C1 segment of cervical spinal cord (tissue), 14 donors: Measurements from ENCODE around the gene TIMP2.
A peak's percentile ranks its signal among the peaks of the same experiment; 100 is the strongest.
"Not testable (repeated sequence)": the region's sequence is repeated elsewhere in the genome, so short reads cannot be mapped to it uniquely, and the experiment has no call there.

Experiments
- DNase-seq, 14 donors: peaks; one replicate each; lab custom pipeline; 2025; lab: John Stamatoyannopoulos, UW

The TIMP2 gene

DNA sequence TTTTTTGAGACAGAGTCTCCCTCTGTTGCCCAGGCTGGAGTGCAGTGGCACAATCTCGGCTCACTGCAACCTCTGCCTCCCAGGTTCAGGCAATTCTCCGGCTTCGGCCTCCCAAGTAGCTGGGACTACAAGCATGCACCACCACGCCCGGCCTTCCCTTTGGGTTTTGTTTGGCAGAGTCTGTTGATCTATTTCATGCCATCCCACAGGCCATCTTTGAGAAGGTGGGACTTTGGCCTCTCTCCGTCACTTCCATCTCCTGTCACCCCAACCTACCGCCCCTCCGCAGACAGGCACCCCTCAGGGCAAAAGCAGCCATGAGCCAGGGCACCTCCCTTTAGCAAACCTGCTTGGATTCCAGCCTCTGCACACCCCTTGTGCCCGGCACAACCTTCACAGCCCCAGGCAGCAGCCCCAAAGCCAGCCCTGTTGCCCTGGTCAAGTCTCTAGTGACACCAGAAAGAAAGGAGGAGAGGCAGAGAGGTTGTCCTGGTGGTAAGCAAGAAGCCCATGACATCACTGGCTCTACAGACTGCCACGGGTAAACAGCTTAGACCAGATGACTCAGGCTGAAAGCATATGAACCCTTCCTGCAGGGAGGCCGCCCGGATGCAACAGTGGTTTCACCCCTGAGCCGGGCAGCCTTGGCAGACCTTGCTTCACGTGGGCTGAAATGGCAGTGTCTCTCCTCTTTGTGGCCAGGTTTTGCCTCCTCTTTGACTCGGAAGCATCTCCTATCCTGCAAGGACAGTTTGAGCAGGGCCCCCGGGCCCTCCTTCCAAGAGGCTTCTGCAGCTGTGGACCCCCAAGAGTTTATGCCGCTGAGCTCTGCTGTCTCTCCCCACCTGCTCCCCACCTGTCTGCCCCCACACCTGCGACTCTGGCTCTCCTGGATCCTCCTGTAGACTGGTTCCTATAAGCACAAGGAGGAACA, 8.1 kb upstream of the TIMP2 start:
- DNase-seq: peak in 2 of 14 donors; percentile 55

DNA sequence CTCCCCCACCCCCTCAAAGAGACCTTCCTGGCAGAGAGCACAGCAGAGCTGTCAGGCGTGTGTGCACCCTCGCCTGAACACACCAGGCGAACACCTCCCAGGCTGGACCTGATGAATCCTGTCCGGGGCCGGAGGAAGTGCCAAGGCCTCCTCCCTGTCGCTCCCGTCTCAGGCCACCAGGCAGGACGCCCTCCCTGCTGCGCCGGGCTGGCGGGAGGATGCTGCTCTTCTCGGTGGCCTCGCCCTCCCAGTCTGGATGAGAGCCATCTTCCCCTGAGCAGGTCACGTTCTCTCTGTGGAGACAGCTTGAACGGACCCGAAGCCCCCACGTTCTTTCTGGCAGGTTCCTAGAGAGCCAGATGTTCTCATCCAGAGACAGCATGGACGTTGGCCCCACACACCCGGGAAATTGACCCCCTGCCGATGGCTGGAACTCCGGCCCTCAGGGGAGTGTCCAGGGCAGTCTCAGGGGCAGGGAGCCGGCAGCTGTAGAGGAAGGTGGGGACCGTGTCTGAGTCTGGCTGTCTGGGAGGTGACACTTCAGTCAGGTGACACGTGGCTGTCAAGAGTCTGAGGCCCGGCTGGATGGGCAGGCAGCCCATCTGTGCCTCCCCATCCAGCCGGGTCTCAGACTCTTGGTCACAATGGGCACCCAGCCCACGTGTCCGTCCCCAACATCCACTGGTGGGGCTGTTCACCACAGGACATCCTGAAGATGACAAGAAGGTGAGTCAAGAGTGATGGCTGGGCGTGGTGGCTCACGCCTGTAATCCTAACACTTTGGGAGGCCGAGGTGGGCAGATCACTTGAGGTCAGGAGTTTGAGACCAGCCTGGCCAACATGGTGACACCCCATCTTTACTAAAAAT, 5.0 kb upstream of the TIMP2 start:
- no peak for DNase-seq

DNA sequence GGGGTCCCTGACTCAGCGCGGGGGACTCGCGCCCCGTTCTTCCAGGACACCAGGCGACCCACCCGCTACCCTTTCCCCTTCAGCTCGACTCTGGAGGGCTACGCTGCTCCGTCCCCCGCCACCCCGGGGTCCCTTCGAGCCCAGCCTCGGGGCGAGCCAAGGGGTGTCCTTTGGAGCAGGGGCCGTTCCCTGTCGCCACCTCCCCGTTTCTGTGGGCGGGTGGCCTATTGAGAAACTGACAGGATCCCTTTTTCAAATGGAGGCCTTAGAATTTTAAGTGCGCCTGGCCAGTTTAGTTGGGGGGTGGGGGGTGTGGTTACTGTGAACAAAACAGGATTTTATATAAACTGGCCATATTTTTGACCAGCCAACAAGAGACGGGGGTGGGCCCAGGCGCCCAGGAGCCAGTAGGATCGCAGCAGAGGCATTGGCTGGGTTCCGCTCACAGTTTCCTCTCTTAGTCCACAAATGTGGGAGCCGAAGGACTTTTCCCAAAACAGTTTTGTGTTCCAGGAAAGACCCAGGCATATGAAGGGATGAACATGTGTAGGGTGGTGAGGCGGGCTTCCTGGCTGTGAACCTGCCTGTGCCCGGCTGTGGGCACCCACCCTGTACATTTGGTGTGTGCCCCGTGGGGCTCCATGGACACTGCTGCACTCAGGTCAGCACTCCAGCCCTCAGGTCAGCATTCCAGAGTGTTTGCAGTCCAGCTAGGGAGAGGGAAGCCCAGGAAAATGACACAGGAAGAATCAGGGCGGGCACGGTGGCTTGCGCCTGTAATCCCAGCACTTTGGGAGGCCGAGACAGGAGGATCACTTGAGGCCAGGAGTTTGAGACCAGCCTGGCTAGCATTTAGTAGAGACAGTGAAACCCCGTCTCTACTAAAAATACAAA, 722 bp upstream of the TIMP2 start:
- peak in 8 of 14 donors; percentile 30 to 63 (median 54) for DNase-seq

DNA sequence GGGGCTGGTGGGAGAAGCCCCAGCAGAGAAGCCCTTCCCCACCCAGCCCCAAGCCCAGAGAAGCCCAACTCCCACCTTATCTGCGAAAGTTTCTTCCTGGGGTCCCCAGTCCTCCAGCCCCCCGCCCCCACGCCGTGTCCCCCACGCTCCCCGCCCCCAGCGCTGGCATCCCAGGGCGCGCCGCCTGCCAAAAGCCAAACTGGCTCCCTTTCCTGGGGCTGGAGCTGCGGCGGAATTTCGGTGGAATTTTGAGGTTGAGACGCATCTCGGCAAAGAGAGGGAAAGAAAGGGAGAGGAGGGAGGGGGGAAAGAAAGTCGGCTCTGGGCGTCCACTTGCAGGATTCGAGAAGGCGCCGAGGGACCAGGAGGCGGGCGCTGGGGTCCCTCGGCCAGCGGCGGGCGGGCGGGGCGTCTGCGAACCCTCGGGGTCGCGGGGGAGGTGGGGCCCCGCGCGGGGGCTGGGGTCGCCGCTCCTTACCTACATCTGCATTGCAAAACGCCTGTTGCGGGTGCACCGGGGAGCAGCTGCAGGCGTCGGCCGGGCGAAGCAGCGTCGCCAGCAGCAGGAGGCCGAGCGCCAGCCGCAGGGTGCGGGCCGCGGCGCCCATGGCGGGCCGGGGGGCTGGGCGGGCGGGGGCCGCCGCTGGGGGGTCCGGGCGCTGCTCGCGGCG, 571 bp downstream of the TIMP2 start:
- peak in 3 of 14 donors; percentile 41 to 55 (median 43) for DNase-seq

DNA sequence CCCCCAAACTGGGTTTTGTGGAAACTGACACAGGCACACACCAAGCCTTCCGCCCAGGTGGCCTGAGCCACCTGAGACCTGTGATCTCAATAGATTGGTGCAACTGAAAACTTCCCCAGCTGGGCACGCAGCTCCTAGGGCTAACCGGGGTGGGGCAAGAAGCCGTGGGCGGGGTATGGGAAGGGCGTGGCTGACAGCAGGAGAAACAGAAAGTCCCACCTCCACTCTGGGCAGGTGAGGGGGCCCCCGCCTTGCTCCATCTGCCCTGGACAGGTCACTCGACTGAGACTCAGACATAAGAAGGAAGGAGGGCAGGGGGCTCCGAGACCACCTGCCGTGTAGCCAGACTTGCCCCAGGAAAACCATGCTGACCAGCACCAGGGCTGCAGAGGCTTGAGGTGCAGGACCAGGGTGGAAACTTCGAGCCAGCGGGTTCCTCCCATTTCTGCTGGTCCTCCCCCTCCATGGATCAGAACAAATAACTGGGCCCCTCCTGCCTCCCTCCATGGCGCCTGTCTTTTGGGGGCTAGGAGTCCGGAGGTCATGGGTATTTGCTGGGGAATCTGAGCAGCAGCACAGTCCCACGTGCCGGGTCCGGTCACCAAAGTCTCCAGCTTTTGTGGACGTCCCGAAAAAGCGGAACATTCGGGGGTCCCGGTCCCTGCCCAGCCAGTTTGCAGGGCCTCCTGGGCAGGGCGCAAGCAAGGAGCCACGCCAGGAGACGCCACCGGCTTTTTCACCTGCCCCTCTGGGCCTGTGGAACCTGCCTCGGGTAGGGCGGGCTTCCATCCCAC, 1.3 kb downstream of the TIMP2 start:
- peak in 3 of 14 donors; percentile 40 to 56 (median 45) for DNase-seq

DNA sequence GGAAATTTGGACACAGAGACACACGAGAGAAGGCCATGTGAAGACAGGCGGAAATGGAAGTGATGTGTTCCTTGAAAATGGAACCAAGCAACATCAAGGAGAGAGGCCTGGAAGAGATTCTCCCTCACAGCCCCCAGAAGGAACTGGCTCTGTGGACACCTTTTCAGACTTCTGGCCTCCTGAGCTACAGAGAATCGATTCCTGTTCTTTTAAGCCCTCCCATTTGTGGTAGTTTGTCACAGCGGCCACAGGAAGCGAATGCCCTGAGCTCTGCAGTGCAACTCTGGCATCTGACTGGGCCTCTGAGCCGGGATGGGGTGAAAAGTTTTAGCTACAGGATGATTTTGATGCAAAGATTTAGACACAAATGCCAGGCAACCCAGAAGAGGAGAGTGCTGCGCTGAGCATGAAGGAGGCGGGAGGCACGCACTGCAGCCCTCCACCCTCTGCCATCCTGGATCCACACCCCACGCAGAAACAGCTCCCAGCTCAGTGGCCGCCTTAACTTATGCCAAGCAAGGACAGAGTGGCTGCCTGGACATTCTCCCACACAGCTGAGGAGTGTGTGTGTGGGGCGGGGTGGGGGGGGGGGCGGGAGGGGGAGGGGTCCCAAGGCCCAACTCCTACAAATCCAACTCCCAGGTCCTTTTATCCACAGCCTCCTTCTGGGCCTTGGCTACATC, 2.2 kb downstream of the TIMP2 start:
- DNase-seq: peak in 5 of 14 donors; percentile 20 to 50 (median 33)

DNA sequence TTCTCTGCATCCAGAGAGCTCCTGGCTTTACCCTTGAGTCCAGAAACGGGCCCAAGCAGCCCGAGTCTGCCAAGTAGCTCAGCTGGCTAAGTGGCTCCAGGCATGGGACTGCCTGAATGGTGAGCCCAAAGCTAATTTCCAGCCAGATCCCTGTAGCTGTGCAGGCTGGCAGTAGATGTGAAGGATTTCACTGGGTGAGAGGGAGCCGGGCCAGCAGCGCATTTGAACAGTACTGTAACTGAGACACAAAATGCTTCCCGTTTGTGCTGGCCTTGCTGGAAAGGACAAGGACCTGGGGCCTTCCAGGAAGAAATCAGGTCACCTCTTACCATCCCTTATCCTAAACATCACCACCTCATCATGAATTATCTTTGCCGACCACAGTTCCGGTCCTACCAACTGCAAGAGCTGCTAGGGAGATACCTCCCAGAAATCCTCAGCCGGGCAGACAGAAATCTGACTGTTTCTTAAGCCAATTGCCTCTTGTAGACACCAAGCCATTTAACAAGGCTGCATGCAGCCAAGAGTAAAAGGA, 3.7 kb downstream of the TIMP2 start:
- DNase-seq: peak in 12 of 14 donors; percentile 35 to 85 (median 64)

DNA sequence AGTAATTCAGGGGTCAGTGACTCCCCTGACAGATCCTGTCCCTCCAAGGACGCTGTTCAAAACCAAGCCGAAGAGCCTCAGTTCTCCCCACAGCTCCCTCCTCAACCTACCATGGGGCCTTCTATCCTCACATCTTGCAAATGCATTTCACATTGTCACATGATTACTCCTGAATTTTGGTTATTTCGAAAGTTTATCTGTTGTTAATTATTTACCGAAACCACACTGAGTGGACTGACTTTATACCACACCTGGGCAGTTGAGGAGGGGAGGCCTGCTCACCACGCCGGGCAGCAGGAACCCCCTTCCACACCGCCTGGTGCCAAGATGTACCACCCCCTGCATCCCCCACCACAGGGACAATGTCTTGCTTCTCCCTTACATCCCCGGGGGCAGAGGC, 4.7 kb downstream of the TIMP2 start:
- DNase-seq: no peak

DNA sequence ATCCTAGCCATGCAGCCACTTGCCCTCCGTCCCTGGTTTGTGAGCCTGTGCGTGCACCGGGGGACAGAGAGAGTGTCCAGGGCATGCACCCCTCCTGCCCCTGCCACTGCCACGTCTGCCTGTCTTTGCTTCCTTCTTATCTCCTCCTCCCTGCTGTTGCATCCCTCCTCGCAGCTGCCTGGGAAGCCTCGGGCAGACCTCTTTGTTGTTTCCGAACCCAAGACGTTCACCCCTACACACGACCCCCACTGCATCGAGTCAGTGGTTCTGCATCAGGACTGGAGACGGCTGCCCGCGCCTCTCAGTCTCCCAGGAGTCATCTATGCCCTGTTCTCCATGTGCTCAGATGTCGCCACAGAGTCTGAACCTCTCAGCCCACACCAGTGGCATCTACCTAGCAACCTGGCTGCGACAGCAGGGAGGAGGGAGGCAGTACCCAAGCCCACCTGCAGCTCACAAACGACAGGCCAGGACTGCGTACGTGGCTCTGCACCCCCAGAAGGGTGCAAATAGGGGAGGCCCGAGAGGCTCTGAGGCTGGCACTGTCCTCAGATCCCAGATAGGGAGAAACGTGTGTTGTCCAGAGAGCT, 5.2 kb downstream of the TIMP2 start:
- DNase-seq: no peak

DNA sequence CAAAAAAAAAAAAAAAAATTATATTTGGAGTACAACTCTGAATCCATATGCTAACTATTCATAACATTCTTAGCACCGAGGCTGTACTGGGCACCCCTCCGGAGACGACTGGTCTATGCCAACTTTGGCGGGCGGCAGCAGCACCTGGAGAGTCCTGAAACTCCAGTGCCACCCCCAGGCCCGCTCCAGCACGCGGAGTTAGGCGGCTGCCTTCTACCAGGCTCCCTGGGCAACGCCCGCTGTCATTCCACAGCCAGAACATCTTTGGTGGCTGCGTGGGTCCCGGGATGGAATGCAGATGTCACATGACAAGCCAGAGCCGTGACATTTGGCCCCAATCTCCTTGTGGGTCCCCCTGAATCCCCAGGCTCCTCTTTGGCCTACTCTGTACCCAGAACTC, 6.2 kb downstream of the TIMP2 start:
- no peak for DNase-seq

DNA sequence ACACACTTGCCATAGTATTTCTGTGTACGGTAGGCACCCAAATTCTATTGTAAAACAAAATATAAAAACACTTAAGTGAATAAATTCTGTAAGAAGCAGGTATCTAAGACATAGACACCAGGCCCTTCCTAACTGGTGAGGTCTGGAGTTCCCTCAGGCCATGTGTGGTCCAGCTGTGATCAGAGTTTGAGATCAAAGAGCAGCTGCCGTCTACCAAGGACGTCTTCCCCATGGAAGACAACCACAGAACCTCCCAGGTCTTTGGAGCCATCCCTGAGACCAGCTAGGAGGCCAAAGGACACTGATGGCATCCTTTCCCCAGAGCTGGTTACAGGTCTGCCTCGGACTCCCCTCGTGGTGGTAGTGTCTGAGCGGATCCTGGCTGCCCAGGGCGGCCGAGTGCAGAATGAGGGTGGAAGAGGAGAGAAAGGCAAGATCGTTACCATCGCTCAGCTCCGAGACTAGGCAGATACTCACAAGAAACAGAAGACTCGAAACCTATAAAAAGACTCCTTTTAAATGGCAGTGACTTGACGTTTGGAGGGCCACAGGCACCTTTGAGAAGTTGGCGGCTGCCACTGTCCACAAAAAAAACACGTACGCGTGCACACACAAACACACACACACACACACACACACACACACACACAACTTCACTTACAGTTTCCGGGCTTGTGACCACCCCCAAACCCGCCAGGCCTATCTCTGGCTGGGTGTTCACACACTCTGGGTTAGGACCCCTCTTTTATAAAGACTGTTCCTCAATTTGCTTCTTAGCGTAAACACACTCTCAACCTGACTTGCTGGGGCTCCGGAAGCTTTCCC, 7.5 kb downstream of the TIMP2 start:
- no peak for DNase-seq

DNA sequence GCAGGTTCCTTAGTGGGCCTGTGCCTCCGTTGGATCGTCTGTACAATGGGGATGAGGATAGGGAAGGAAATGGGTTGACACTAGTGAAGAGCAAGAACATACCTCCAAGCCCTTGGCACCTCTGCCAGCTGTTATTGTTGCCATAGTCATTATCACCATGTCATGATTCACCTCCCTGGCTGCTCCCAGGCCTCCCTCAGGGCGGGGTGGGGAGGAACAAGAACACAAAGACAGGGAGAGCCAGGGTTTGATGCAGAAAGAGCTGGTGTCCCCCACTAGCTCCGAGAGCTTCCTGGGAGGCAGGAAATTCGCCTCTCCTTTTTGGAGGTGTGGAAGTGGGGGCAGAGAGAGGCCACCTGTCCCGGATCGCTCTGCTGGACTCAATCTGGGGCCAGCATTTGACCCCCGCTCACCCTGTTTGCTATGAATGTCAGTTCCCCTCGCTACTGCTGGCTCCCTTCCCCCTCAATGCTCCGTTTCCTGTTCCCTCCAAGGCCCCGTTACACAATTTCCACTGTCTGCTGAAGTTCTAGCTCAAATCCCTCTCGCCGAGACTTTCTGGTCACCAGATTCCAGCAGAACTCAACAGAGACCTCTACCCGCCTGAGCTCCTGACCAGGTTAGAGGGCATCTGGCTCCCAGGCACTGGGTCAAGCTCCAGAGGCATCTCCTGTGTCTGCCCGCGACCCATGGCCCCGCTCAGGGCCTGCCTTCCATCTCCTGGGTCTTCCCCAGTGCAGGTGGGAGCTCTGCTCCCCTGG, 9.1 kb downstream of the TIMP2 start:
- DNase-seq: peak in 6 of 14 donors; percentile 20 to 51 (median 30)

DNA sequence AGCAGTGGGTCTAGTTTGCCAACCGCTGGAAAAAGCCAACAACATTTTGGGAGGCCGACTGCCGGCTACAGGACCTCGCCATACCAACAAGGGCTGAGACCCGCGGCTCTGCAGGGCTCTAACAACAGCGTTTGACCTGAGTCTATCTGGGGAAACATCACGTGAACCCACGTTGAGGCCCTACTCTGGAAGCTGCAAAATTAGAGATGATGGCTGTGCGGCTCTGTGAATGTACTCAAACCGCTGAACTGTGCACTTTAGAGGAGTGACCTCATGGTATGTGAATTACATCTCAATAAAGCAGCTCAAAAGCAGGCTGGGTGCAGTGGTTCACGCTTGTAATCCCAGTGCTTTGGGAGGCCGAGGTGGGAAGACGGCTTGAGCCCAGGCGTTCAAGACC, 12.1 kb downstream of the TIMP2 start:
- DNase-seq: no peak

DNA sequence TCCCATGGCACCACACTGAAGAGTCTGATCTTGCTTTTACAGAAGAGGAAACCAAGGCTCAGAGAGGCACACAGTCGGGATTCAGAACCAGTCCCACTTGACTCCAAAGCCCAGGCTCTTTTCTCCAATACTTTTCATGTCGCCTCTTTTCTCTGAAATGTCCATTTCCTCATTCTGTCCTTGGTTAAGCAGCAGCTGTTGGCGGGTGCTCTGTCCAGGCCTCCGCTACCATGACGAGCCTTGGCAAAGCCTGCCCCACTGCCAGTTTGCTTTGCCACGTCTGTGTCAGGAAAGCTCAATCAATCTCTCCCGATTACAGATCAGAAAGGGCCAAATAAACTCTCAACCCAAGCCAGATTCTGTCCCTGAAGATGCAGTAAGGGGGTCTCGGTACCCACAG, 13.1 kb downstream of the TIMP2 start:
- peak in 1 of 14 donors; percentile 29 for DNase-seq

DNA sequence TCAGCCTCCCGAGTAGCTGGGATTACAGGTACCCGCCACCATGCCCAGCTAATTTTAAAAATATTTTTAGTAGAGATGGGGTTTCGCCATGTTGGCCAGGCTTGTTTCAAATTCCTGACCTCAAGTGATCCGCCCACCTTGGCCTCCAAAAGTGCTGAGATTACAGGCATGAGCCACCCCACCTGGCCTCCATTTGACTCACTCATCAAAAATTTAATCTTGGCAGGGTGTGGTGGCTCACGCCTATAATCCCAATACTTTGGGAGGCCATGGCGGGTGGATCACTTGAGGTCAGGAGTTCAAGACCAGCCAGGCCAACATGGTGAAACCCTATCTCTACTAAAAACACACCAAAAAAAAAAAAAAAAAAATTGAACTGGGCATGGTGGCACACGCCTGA, 13.6 kb downstream of the TIMP2 start:
- not testable (repeated sequence) for DNase-seq

DNA sequence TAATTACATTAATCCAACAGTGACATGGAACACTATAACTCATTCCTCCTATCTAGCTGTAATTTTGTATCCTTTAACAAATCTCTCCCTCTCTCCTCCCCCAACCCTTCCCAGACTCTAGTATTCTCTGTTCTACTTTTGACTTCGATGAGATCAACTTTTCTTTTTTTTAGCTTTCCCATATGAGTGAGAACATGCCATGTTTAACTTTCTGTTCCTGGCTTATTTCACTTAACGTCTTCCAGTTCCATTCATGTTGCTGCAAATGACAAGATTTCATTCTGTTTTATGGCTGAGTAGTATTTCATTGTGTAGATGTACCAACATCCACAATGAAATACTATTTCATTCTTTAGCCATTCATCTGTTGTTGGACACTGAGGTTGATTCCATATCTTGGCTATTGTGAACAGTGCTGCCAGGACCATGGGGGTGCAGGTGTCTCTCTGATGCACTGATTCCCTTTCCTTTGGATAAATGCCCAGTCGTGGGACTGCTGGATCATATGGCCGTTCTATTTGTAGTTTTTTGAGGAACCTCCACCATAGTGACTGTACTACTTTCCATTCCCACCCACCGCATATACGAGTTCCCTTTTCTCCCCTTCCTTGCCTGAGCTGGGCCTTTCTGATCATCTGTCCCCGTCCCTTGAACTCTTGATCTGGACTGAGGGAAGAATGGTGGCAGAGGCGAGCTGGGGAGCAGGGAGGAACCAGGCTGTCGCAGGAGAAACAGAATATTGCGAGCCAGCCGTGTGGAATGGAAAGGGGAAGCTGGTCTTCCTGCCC, 14.5 kb downstream of the TIMP2 start:
- DNase-seq: peak in 7 of 14 donors; percentile 18 to 49 (median 30)
